Mesenteric fat pad (tissue), 1 donor: ENCODE measurements around the gene RPS25. TPM values are rescaled to one million over a fixed set of nuclear protein-coding genes. Genes with fewer than 3 reads are reported as not detected.
A peak's percentile ranks its signal among the peaks of the same experiment; 100 is the strongest.
"Not testable (repeated sequence)": the region's sequence is repeated elsewhere in the genome, so short reads cannot be mapped to it uniquely, and the experiment has no call there.

Source experiments
- DNase-seq: peaks from one replicate; pipeline ENCODE4 v3.0.0-alpha.2; 2020; ENCODE audit warnings: low spot score
- total RNA-seq: library from RNA; stranded (reverse); fragmentation: NEBNext Ultra II Directional; extraction: Animal tissue kit (Norgen Biotek cat#: 25700); gene quantifications from one replicate; pipeline ENCODE4 v1.2.1, GENCODE V29; 2021
- donor health status: DM: yes; HTN: yes; CAD: no.

The RPS25 gene
- total RNA-seq, 1 donor from 2014 or later = 953 TPM

- no peak for DNase-seq
Measured at GRCh38 chr11:119041821-119042514, 23.8 kb upstream of the RPS25 start.

- DNase-seq = not testable (repeated sequence)
Measured at GRCh38 chr11:119039471-119039870, 21.3 kb upstream of the RPS25 start.

GRCh38 chr11:119038884-119039283 is 20.7 kb upstream of the RPS25 start:
- DNase-seq = no peak

- no peak for DNase-seq
Measured at GRCh38 chr11:119034813-119035212, 16.7 kb upstream of the RPS25 start.

- not testable (repeated sequence) for DNase-seq
Measured at GRCh38 chr11:119033421-119033820, 15.3 kb upstream of the RPS25 start.

DNA sequence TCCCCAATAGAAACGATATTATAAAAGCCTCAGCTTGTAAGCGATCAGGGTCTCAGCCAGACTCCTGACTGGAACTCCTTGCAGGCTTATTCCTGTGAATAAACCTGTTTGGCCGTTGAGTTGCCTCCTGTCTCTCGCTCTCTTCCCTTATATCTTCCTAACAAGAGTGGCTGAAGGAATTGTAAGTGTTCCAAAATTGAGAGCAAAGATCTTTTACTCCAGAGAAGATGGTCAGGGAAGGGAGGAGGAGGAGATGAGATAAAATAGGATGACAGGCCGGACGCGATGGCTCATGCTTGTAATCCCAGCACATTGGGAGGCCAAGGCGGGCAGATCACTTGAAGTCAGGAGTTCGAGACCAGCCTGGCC is 13.8 kb upstream of the RPS25 start:
- DNase-seq = no peak

- DNase-seq = peak; percentile 99
Measured at GRCh38 chr11:119030329-119031047, 12.3 kb upstream of the RPS25 start, which contains the start of gene SLC37A4. TSS of gene SLC37A4 (minus strand) at chr11:119030877.

DNA sequence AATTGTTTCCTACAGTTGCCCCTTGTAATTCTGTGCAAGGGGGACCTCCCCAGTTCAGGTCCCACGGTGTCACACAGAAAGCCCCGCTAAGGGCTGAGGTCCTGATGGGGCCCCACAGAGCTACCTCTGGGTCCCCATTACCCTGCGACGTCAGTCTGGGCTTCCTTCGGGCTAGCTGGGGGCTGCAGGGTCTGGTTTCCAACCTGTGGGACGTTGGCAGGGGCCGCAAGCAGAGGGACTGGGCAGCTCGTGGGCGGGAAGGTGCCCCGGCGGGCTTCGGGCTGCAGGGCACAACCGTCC is 11.8 kb upstream of the RPS25 start:
- no peak for DNase-seq

DNA sequence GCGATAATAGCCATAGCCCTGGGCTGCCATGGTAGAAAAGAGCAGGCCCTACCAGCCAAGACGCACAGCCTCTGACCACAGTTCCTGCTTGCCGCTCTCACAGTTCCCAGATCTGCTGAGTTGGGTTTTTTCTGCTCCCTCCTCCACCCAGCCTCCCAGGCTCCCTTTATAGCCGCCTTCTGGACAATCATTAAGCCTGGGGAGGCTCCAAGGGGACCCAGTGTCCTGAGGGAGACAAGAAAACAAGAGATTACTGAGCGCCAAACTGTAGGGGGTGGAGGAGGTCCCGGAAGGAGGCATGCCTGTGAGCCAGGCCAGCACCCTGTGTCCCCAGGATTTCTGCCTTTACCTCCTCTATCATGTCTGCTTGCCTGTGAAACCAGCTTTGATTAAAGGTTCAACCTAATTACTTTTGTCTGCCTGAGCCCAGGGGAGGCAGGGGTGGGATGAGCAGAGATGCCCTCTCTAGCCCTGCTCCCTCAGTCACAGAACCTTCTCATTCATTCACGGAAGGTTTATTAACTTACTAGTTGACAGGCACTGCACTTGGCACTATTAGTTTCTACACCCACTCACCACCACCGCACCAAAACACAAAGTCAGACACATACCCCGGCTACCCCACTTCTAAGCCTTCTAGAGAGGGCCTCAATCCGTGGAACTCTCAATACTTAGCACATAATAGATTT is 11.3 kb upstream of the RPS25 start:
- no peak for DNase-seq

DNA sequence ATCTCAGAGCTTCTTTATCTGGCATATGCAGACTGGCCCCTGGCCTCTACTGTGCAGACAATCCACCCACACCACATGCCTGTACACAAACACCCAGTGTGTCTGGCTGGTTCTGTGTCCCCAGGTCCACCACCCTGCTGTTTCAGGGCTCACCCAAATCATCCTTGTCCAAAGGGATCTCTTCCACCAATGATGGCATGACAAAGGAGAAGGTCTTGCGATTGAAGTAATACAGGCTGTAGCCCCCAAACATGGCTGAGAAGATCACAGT is 10.9 kb upstream of the RPS25 start:
- DNase-seq = no peak

DNA sequence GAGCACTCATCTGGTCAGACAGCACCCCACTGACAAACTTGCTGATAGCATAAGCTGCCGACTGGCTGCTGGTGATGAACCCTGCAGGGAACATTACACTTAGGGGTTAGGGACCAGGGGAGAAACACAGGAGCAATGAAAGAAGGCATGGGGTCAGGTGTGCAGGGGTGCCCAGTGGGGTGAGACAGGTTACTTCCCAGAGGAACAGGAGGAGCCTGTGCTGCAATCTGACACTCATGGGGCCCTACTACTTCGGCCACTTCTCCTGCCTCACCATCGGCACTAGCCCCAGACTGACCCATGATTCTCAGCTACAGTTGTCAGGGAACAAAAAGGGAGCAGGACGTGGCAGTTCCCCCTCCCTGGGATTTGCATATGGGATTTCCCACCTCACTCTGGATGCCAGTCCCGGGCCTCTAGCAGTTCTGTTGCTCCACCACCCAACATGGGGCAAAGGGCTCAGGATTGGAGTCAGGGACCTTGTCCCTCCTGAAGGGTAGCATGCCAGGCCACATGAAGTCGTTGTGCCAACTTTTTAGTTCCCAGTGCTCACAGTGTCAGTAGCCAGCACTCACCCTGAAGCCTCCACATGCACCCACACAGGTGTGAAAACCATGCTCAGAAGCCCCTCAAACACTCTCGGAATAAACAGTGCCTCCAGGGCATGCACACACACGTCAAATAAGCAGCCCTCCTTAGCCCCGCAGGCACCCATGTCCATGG is 10.4 kb upstream of the RPS25 start:
- DNase-seq = no peak

DNA sequence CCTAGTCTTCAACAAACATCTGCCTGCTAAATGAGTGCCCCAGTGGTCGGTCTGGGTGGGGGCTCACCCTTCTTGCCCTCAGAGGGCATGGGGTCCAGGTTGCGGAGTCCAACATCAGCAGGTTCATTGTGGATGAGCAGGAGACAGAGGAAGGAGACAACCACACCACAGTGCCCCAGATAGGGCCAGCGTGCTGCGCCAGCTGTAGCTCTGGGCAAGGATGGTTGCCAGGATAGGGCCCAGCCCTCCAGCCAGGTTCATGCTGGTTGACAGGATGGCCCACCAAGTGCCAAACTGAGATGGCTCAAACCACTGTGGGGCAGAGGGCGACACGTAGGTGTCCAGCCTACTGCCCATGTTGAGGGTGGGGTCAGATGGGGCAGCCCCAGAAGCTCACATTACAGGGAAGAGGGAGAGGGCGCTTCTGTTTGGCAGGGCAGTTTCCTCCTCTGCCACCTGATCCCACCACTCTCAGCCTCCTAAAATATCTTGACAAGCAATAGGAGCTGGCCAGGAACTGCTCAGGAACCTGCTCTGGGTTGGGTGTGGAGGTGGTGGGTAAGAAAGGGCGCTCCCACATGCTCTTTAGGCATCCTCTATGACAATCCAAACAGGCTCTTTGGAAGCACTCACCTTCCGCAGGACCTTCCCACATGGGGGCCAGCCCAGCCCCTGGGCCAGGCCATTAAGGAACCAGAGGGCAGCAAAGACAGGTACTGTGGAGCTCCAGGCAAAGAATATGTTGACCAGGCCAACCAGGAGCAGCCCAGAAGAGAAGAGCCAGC is 9.6 kb upstream of the RPS25 start:
- no peak for DNase-seq

GRCh38 chr11:119026970-119027369 is 8.8 kb upstream of the RPS25 start:
- no peak for DNase-seq

DNA sequence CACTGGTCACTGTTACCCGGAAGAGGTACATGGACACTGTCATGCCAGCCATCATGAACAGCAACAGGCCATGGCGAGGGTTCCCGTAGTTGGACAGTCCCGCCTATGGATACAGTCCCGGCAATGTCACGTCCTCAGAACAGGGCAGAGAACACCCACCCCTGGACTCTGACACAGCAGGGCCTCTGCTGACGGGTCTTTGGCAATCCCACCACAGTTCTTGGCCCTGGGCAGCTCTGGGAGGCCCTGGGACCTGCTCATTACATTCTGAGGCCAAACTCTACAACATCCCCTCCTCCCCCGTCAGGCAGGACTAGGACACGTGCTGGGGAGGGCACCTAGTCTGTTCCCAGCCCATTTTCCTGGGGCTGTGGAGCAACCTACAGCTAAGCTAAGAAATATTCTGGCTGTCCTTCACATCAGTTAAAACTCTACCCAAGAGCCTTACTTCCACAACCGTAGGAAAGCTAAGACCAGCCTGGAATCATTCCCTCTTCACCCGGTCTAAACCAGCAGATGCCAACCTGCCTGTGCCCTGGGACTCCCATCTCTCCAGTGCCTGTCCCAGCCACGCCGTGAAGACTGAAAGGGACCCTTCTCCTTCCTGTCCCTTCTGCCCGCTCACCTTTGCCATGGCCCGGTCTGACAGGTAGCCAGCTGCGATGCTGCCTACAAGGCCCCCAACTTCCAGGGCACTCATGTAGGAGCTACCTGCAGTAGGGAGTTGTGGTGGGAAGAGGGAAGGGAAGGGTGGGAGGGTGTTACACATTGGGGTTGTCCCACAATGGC is 8.0 kb upstream of the RPS25 start:
- DNase-seq = no peak

- no peak for DNase-seq
Measured at GRCh38 chr11:119025541-119025940, 7.4 kb upstream of the RPS25 start.

GRCh38 chr11:119025099-119025473 is 6.9 kb upstream of the RPS25 start:
- DNase-seq = no peak

- no peak for DNase-seq
Measured at GRCh38 chr11:119024430-119025098, 6.4 kb upstream of the RPS25 start.

GRCh38 chr11:119023741-119024140 is 5.6 kb upstream of the RPS25 start:
- DNase-seq = no peak

GRCh38 chr11:119021631-119022030 is 3.5 kb upstream of the RPS25 start:
- no peak for DNase-seq

DNA sequence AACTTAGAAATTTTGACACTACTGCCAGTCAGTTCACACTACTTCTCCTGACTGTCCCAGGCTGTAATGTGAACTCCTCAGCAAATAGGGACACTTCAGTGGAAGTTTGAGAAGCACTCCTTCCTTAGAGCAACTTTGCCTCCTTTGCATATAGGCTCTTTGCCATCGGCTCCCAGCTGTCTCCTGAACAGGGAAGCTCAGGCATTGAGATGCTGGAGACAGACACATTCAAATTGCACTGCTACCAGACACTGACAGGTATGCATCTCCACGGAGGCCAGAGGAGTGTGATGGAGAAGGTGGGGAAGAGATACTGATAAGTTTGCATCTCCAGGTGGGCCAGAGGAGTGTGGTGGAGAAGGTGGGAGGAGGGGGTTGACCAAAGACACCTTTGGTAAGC is 1.9 kb upstream of the RPS25 start:
- no peak for DNase-seq
